Bronchial epithelial cell (primary cell): ENCODE results near the gene AKR1E2. TPM values are rescaled to one million over a fixed set of nuclear protein-coding genes. Genes with fewer than 3 reads are reported as not detected.

Experiments used
- DNase-seq: peaks from one replicate; pipeline ENCODE4 v3.0.0-alpha.2; 2010; ENCODE audit warnings: low read depth
- FAIRE-seq: peaks from 2 replicates; lab custom pipeline; 2011; peaks lifted over from hg19 to GRCh38; lab: Jason Lieb, UNC
- H3K27me3 ChIP-seq: 2 replicates; pipeline ENCODE4 v1.5.1; 2011; ENCODE audit warnings: low read length; ENCODE audit not compliant: control insufficient read depth, insufficient read depth
- H3K36me3 ChIP-seq: 2 replicates; pipeline ENCODE4 v1.5.1; 2011; ENCODE audit warnings: low read length; ENCODE audit not compliant: control insufficient read depth, insufficient read depth
- H3K4me3 ChIP-seq: 2 replicates; pipeline ENCODE4 v1.5.1; 2011; ENCODE audit warnings: mild to moderate bottlenecking, low read depth, low read length, control low read depth
- total RNA-seq: library from RNA; depleted of rRNA; stranded (reverse); fragments of >200 nt; gene quantifications from 2 replicates; pipeline ENCODE4 v1.2.1, GENCODE V29; 2014
- TF ChIP-seq, protein P1 (sequence below): IDR thresholded peaks from 2 replicates; pipeline ENCODE4 v1.5.1; 2011; ENCODE audit warnings: mild to moderate bottlenecking, moderate library complexity, low read length, control low read depth, inconsistent platforms; ENCODE audit not compliant: insufficient read depth, severe bottlenecking

The AKR1E2 gene
- total RNA-seq, 1 donor from 2014 or later = 6.1 TPM

- FAIRE-seq (no peak), DNase-seq (no peak)
- no peaks in the 10 kb centered on the region for H3K36me3 ChIP-seq
- no peaks in the 10 kb centered on the region for H3K27me3 ChIP-seq
- no peak overlapping the region for H3K4me3 ChIP-seq
- TF ChIP-seq, protein P1, sequence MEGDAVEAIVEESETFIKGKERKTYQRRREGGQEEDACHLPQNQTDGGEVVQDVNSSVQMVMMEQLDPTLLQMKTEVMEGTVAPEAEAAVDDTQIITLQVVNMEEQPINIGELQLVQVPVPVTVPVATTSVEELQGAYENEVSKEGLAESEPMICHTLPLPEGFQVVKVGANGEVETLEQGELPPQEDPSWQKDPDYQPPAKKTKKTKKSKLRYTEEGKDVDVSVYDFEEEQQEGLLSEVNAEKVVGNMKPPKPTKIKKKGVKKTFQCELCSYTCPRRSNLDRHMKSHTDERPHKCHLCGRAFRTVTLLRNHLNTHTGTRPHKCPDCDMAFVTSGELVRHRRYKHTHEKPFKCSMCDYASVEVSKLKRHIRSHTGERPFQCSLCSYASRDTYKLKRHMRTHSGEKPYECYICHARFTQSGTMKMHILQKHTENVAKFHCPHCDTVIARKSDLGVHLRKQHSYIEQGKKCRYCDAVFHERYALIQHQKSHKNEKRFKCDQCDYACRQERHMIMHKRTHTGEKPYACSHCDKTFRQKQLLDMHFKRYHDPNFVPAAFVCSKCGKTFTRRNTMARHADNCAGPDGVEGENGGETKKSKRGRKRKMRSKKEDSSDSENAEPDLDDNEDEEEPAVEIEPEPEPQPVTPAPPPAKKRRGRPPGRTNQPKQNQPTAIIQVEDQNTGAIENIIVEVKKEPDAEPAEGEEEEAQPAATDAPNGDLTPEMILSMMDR = no peak
Measured at GRCh38 chr10:4845766-4846165, 19.8 kb downstream of the AKR1E2 start.

DNA sequence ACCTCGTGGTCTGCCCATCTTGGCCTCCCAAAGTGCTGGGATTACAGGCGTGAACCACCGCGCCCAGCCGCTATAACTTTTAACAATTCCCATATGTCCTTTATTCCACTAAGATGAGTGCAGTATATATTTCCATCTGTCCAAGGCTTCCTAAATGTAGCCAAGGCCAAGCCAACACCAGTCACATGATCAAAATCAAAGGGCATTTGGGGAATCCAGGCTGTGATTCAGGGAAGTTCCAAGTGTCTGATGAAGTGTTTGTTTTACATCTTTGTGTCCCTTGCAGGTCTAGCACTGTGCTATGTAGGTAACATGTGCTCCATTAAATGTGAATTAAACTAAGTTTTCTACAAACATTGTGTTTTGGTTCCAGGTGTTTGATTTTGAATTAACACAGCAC lies 20.8 kb downstream of the AKR1E2 start:
- Histone ChIP-seq H3K36me3 (no peaks in the 10 kb centered on the region), H3K27me3 (no peaks in the 10 kb centered on the region), H3K4me3 (no peak overlapping the region)
- no peak for DNase-seq
- FAIRE-seq = no peak
- TF ChIP-seq, protein P1 = no peak

- TF ChIP-seq, protein P1 = no peak
- H3K36me3 ChIP-seq = no peaks in the 10 kb centered on the region
- no peak for FAIRE-seq
- no peak overlapping the region for H3K4me3 ChIP-seq
- no peaks in the 10 kb centered on the region for H3K27me3 ChIP-seq
- DNase-seq = peak; percentile 81
Measured at GRCh38 chr10:4847561-4848355, 21.8 kb downstream of the AKR1E2 start.

- H3K27me3 ChIP-seq = no peaks in the 10 kb centered on the region
- no peaks in the 10 kb centered on the region for H3K36me3 ChIP-seq
- TF ChIP-seq, protein P1 = no peak
- no peak overlapping the region for H3K4me3 ChIP-seq
- FAIRE-seq = no peak
- DNase-seq = no peak
Measured at GRCh38 chr10:4848356-4849041, 22.5 kb downstream of the AKR1E2 start.

DNA sequence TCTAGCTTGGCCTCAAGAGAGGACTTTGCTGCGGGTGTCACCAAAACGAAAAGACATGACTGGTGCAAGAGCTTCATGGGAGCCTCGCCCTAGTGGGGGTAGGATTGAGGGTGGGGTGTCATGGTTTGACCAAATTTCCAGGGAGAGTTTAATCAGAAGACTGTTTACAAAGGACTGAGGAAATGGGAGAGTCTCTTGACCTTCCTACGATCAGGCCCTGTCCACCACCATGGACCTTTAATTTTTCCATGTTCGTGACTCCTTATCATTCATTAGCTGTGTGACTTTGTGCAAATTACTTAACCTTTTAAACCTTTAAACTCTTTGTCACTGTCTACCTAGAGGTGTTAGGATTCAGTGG lies 23.0 kb downstream of the AKR1E2 start:
- DNase-seq (no peak), FAIRE-seq (no peak)
- TF ChIP-seq, protein P1 = no peak
- H3K36me3 ChIP-seq = no peaks in the 10 kb centered on the region
- no peak overlapping the region for H3K4me3 ChIP-seq
- H3K27me3 ChIP-seq = no peaks in the 10 kb centered on the region
